Testis (tissue), 2 donors: ENCODE measurements around the gene VWC2.

ENCODE experiments used
- POLR2A ChIP-seq: fragments of 450-650 bp; IDR thresholded peaks from one replicate; pipeline ENCODE4 v1.6.1; 2017; ENCODE audit warnings: antibody characterized with exemption, mild to moderate bottlenecking, moderate library complexity
- TF ChIP-seq, protein P1 (sequence below), 3 experiments: fragments of 450-650 bp in 2 of 3; fragments of 200-600 bp in 1 of 3; sonication (generic) in 1 of 3; IDR thresholded peaks; one replicate each; pipeline ENCODE4 v1.5.1; 2016 to 2019; ENCODE audit warnings: antibody characterized with exemption in 3 of 3, mild to moderate bottlenecking in 2 of 3, moderate library complexity in 1 of 3

DNA sequence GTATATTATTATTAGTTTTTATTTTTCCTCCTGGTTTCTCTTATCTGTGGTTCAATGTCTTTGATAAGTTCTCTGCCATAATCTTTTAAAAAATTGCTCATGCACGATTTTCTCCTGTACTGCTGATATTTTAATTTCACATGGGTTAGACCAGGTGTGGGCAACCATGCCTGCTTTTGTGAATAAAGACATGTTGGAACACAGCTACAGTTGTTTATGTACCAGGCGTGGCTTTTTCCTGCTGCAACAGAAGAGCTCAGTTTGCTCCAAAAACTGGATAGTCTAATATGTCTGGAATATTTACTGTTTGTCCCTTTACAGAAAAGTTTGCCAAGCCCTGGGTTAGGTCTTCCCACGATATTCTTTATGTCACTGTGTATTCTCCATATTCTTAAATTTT, 105.2 kb downstream of the VWC2 start:
- TF ChIP-seq, protein P1, sequence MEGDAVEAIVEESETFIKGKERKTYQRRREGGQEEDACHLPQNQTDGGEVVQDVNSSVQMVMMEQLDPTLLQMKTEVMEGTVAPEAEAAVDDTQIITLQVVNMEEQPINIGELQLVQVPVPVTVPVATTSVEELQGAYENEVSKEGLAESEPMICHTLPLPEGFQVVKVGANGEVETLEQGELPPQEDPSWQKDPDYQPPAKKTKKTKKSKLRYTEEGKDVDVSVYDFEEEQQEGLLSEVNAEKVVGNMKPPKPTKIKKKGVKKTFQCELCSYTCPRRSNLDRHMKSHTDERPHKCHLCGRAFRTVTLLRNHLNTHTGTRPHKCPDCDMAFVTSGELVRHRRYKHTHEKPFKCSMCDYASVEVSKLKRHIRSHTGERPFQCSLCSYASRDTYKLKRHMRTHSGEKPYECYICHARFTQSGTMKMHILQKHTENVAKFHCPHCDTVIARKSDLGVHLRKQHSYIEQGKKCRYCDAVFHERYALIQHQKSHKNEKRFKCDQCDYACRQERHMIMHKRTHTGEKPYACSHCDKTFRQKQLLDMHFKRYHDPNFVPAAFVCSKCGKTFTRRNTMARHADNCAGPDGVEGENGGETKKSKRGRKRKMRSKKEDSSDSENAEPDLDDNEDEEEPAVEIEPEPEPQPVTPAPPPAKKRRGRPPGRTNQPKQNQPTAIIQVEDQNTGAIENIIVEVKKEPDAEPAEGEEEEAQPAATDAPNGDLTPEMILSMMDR (IDR thresholded peaks at IDR 0.05): no peak
- no peak for TF ChIP-seq POLR2A
